Keratinocyte (primary cell): ENCODE data around the gene YPEL3. TPM values are rescaled to one million over a fixed set of nuclear protein-coding genes. Genes with fewer than 3 reads are reported as not detected.

Experiments
- DNase-seq: peaks from one replicate; pipeline ENCODE4 v3.0.0-alpha.2; 2011; ENCODE audit warnings: low read depth, missing footprints, low spot score
- FAIRE-seq: peaks from 2 replicates; lab custom pipeline; 2011; peaks lifted over from hg19 to GRCh38; lab: Jason Lieb, UNC
- H2AFZ ChIP-seq: 2 replicates; pipeline ENCODE4 v1.6.0; 2012; ENCODE audit warnings: low read length, control low read depth, inconsistent platforms; ENCODE audit not compliant: control insufficient read depth
- H3K27ac ChIP-seq: 2 replicates; pipeline ENCODE4 v1.5.1; 2011; ENCODE audit warnings: low read length; ENCODE audit not compliant: control insufficient read depth, insufficient read depth
- H3K27me3 ChIP-seq: 3 replicates; pipeline ENCODE4 v1.6.0; 2011; ENCODE audit warnings: low read length; ENCODE audit not compliant: control insufficient read depth, insufficient read depth; ENCODE audit errors: extremely low read depth
- H3K36me3 ChIP-seq, 2 experiments: 2 replicates in 1 of 2; 3 replicates in 1 of 2; pipeline ENCODE4 v1.5.1; 2011; ENCODE audit warnings: low read length in 2 of 2, mild to moderate bottlenecking in 1 of 2; ENCODE audit not compliant: control insufficient read depth in 2 of 2, insufficient read depth in 2 of 2; ENCODE audit errors: extremely low read depth in 1 of 2
- H3K4me1 ChIP-seq: 3 replicates; pipeline ENCODE4 v1.5.1; 2011; ENCODE audit warnings: low read length; ENCODE audit not compliant: control insufficient read depth, insufficient read depth; ENCODE audit errors: extremely low read depth
- H3K4me2 ChIP-seq: 3 replicates; pipeline ENCODE4 v1.6.0; 2011; ENCODE audit warnings: low read depth, low read length; ENCODE audit not compliant: control insufficient read depth, insufficient read depth; ENCODE audit errors: extremely low read depth
- H3K4me3 ChIP-seq, 3 experiments: fragments of 200-600 bp in 1 of 3; sonication (generic) in 1 of 3; 2 replicates in 2 of 3; 3 replicates in 1 of 3; pipeline ENCODE4 v1.5.1; 2011 to 2016; ENCODE audit warnings: low read length in 3 of 3, mild to moderate bottlenecking in 3 of 3, control low read depth in 2 of 3, inconsistent platforms in 1 of 3, low read depth in 1 of 3, mixed read lengths in 1 of 3, mixed run types in 1 of 3, moderate library complexity in 1 of 3; ENCODE audit not compliant: control insufficient read depth in 2 of 3, insufficient read depth in 2 of 3; ENCODE audit errors: extremely low read depth in 1 of 3
- H3K79me2 ChIP-seq: 2 replicates; pipeline ENCODE4 v1.6.0; 2012; ENCODE audit warnings: low read length; ENCODE audit not compliant: control insufficient read depth, insufficient read depth
- H3K9ac ChIP-seq: 3 replicates; pipeline ENCODE4 v1.6.0; 2011; ENCODE audit warnings: low read length; ENCODE audit not compliant: control insufficient read depth, insufficient read depth; ENCODE audit errors: extremely low read depth
- H3K9me1 ChIP-seq: 3 replicates; pipeline ENCODE4 v1.6.0; 2011; ENCODE audit warnings: low read length; ENCODE audit not compliant: control insufficient read depth, insufficient read depth; ENCODE audit errors: extremely low read depth
- H3K9me3 ChIP-seq: 2 replicates; pipeline ENCODE4 v1.5.1; 2012; ENCODE audit warnings: low read depth, low read length; ENCODE audit not compliant: control insufficient read depth
- H4K20me1 ChIP-seq: 3 replicates; pipeline ENCODE4 v1.6.0; 2011; ENCODE audit warnings: low read length; ENCODE audit not compliant: control insufficient read depth, insufficient read depth; ENCODE audit errors: extremely low read depth
- CTCF ChIP-seq, 3 experiments: IDR thresholded peaks in 1 of 3; conservative IDR thresholded peaks in 1 of 3; optimal IDR thresholded peaks in 1 of 3; 2 replicates in 2 of 3; 3 replicates in 1 of 3; pipeline versions ENCODE3 to v1.5.1; 2011; ENCODE audit warnings: low read length in 3 of 3, mild to moderate bottlenecking in 3 of 3, moderate library complexity in 2 of 3, control low read depth in 1 of 3, inconsistent platforms in 1 of 3; ENCODE audit not compliant: insufficient read depth in 2 of 3; ENCODE audit errors: extremely low read depth in 1 of 3
- EZH2 ChIP-seq: IDR thresholded peaks from one replicate; pipeline ENCODE4 v1.6.1; 2012; ENCODE audit warnings: inconsistent platforms, mild to moderate bottlenecking, low read length, moderate library complexity
- dilution Hi-C: fragments of 300-500 bp; cut with MboI; formaldehyde crosslinking; loops from one replicate; pipeline ENCODE4 v1.7.0; 2020; ENCODE audit warnings: low sequenced_read_pairs; ENCODE audit not compliant: extremely low pct_ligation_motif_present
- polyA plus RNA-seq, 5 experiments: library from polyadenylated mRNA; depleted of rRNA in 3 of 5; stranded (reverse) in 3 of 5; stranded (forward) in 1 of 5; unstranded in 1 of 5; fragments of >200 nt; gene quantifications; 1 replicate in 1 of 5; 2 replicates in 3 of 5; 3 replicates in 1 of 5; pipeline versions ENCODE4 v1.2.1 to v1.2.3, GENCODE V29; 2011 to 2012; ENCODE audit warnings: missing spikeins in 2 of 5, low read depth in 1 of 5, low replicate concordance in 1 of 5

Gene YPEL3
- polyA plus RNA-seq, 1 donor (not counting 4 experiments of a cell fraction or from before 2014, with no cell fraction given) = 13.5 TPM

- H3K4me2 ChIP-seq = no peak overlapping the region
- no peak for TF ChIP-seq EZH2
- TF ChIP-seq CTCF (optimal IDR thresholded peaks at IDR 0.05 in 1 of 3, IDR thresholded peaks at IDR 0.05 in 1 of 3, conservative IDR thresholded peaks at IDR 0.05 in 1 of 3; ENCODE audit: extremely low read depth in 1 of 3, insufficient read depth in 2 of 3, low read length in 3 of 3) = no peak
- no peak overlapping the region for H2AFZ ChIP-seq
- DNase-seq (no peak), FAIRE-seq (no peak)
- dilution Hi-C loops = no loop called here
- no peaks in the 10 kb centered on the region for H3K27me3 ChIP-seq
- H3K27ac ChIP-seq = no peak overlapping the region
- H3K9me3 ChIP-seq = no peaks in the 10 kb centered on the region
- peaks cover 2% of the 10 kb centered on the region for H4K20me1 ChIP-seq
- H3K4me3 ChIP-seq = no peak overlapping the region
- H3K9me1 ChIP-seq = no peaks in the 10 kb centered on the region
- no peak overlapping the region for H3K9ac ChIP-seq
- H3K36me3 ChIP-seq = peaks cover 31 to 37% of the 10 kb centered on the region in 2 experiments
- peaks cover 16% of the 10 kb centered on the region for H3K4me1 ChIP-seq
- H3K79me2 ChIP-seq = peaks cover 11% of the 10 kb centered on the region
Observed at GRCh38 chr16:30085247-30085646, 10.8 kb downstream of the YPEL3 start.

GRCh38 chr16:30084816-30085159 is 11.2 kb downstream of the YPEL3 start:
- Histone ChIP-seq H3K27ac (no peak overlapping the region), H3K36me3 (peaks cover 34 to 37% of the 10 kb centered on the region in 2 experiments), H4K20me1 (peaks cover 2% of the 10 kb centered on the region), H3K79me2 (peaks cover 15% of the 10 kb centered on the region), H3K4me2 (no peak overlapping the region), H3K9me1 (no peaks in the 10 kb centered on the region), H3K27me3 (no peaks in the 10 kb centered on the region), H3K4me3 (no peak overlapping the region), H3K9me3 (no peaks in the 10 kb centered on the region), H2AFZ (no peak overlapping the region), H3K9ac (no peak overlapping the region), H3K4me1 (peaks cover 13% of the 10 kb centered on the region)
- no peak for DNase-seq
- FAIRE-seq = no peak
- dilution Hi-C loops = no loop called here
- TF ChIP-seq CTCF (optimal IDR thresholded peaks at IDR 0.05 in 1 of 3, IDR thresholded peaks at IDR 0.05 in 1 of 3, conservative IDR thresholded peaks at IDR 0.05 in 1 of 3; ENCODE audit: extremely low read depth in 1 of 3, insufficient read depth in 2 of 3, low read length in 3 of 3) (no peak), EZH2 (no peak)
